Adrenal gland (tissue), 12 donors: ENCODE measurements around the gene SLC22A3. TPM values are rescaled to one million over a fixed set of nuclear protein-coding genes. Genes with fewer than 3 reads are reported as not detected.
"Not testable (repeated sequence)": the region's sequence is repeated elsewhere in the genome, so short reads cannot be mapped to it uniquely, and the experiment has no call there.

Experiments
- DNase-seq, 7 donors: peaks; one replicate each; pipeline ENCODE4 v3.0.0-alpha.2; 2019 to 2020
- H3K27ac ChIP-seq, 5 donors: fragments of 200-600 bp; sonication (generic) in 4 of 5; 1 replicate in 3 of 5; 2 replicates in 2 of 5; pipeline versions ENCODE4 v1.5.1 to v1.8.0; 2016 to 2020; ENCODE audit warnings: mild to moderate bottlenecking in 1 of 5
- H3K27me3 ChIP-seq: fragments of 200-600 bp; 2 replicates; pipeline ENCODE4 v1.8.0; 2021
- H3K36me3 ChIP-seq, 2 donors: fragments of 200-600 bp; replicated peaks in 1 of 2; 1 replicate in 1 of 2; 2 replicates in 1 of 2; pipeline versions ENCODE4 v1.5.1 to v1.8.0; 2018 to 2022
- H3K4me1 ChIP-seq, 2 donors: fragments of 200-600 bp; replicated peaks in 1 of 2; 1 replicate in 1 of 2; 2 replicates in 1 of 2; pipeline versions ENCODE4 v1.5.1 to v1.8.0; 2018 to 2021
- H3K4me3 ChIP-seq, 4 donors: fragments of 200-600 bp; sonication (generic) in 3 of 4; one replicate each; pipeline ENCODE4 v1.5.1; 2016 to 2018
- H3K9me3 ChIP-seq, 3 donors: fragments of 200-600 bp; sonication (generic) in 1 of 3; replicated peaks in 1 of 3; 1 replicate in 2 of 3; 2 replicates in 1 of 3; pipeline versions ENCODE4 v1.5.1 to v1.8.0; 2016 to 2021
- POLR2A ChIP-seq, 2 donors: fragments of 450-650 bp; IDR thresholded peaks; one replicate each; pipeline ENCODE4 v1.6.1; 2017; ENCODE audit warnings: antibody characterized with exemption in 2 of 2, mild to moderate bottlenecking in 2 of 2, moderate library complexity in 1 of 2
- WGBS, 4 donors: extraction: QIAGEN DNeasy Blood & Tissue Kit in 2 of 4; methylation state at CpG; one replicate each; pipeline versions ENCODE4 v1.1.5 to v1.1.7; 2013 to 2017; 5-methylcytosine and 5-hydroxymethylcytosine counted together
- intact Hi-C, 2 donors: fragments of 100-400 bp; cut with DNase I; formaldehyde crosslinking; loops; one replicate each; pipeline versions ENCODE4 v1.14.1 to v1.15.0; 2022 to 2023
- polyA plus RNA-seq, 3 donors: library from polyadenylated mRNA; stranded (reverse); fragments of 200-250 nt in 2 of 3; fragments of 350-450 nt in 1 of 3; fragmentation: Illumina TruSeq in 1 of 3; extraction: RNeasy Lipid Tissue Mini Kit (QIAGEN cat#74804) in 1 of 3; gene quantifications; one replicate each; pipeline ENCODE4 v1.2.3, GENCODE V29; 2013 to 2014
- total RNA-seq, 9 donors: library from RNA; depleted of rRNA in 4 of 9; stranded (reverse); fragments of >200 nt in 4 of 9; fragments of 120-200 nt in 1 of 9; fragmentation: NEBNext Ultra II Directional in 1 of 9; extraction: Animal tissue kit (Norgen Biotek cat#: 25700) in 1 of 9; gene quantifications; one replicate each; pipeline versions ENCODE4 v1.1.0 to v1.2.4, GENCODE V29; 2013 to 2023
- TF ChIP-seq, protein P1 (sequence below), 6 experiments: fragments of 450-650 bp in 4 of 6; fragments of 200-600 bp in 2 of 6; sonication (generic) in 1 of 6; IDR thresholded peaks; 1 replicate in 5 of 6; 2 replicates in 1 of 6; pipeline versions ENCODE4 v1.5.1 to v1.8.0; 2016 to 2021; ENCODE audit warnings: antibody characterized with exemption in 6 of 6, mild to moderate bottlenecking in 2 of 6, moderate library complexity in 1 of 6
- donor health status: healthy with polysubstance abuse.
- donor health status: Bipolar disorder and iron deficiency.
- donor health status: DM: yes; HTN: yes; CAD: no.
- donor health status: DM: no; HTN: no; CAD: no.
- donor health status: DM: no; HTN: no; CAD: no.
- donor health status: DM: yes; HTN: yes; CAD: no.

The SLC22A3 gene
- total and polyA plus RNA-seq, 12 donors, result 7.2 to 51.9 (median 31.2) TPM

DNA sequence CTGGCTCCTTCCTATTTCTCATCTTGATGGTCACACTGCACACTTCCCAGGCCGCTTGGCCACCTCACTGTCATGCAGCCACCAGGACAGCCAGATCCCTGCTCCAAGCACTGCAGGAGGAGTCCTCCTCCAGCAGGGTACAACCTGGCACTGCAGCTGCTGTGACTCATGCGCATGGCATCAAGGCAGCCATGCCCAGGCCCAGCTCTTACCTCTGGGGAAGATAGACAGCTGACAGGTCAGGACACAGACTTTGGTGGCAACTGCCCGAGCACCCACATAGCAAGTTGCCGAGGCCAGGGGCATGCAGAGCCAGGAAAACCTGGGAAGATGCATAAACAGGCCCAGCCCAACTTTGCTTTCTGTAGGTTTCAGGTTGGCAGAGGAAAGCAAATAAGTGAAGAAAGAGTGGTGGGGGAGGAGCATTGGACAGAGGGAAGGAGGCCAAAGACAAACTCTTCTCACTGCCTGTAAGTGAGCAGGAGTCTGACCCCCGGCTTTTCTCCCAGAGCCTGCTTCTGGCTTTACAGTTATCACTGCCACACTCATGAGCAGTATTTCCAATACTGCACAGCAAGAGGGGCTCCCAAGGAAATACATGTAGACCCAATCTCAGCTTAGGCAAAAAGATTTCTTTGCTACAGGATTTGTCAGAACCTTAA lies 38.8 kb downstream of the SLC22A3 start:
- H3K27me3 ChIP-seq, result no peaks in the 10 kb centered on the region
- H3K36me3 ChIP-seq, result no peaks in the 10 kb centered on the region
- WGBS, 4 donors, result 51 to 57% (median 55%) methylated on average over 5 of the region's 5 CpGs
- intact Hi-C loops, result no loop called here
- peak in 5 of 7 donors; percentile 31 to 76 (median 69) for DNase-seq
- H3K4me1 ChIP-seq, result peaks cover 22 to 25% of the 10 kb centered on the region in 2 donors
- no peak overlapping the region for H3K4me3 ChIP-seq
- TF ChIP-seq, protein P1, sequence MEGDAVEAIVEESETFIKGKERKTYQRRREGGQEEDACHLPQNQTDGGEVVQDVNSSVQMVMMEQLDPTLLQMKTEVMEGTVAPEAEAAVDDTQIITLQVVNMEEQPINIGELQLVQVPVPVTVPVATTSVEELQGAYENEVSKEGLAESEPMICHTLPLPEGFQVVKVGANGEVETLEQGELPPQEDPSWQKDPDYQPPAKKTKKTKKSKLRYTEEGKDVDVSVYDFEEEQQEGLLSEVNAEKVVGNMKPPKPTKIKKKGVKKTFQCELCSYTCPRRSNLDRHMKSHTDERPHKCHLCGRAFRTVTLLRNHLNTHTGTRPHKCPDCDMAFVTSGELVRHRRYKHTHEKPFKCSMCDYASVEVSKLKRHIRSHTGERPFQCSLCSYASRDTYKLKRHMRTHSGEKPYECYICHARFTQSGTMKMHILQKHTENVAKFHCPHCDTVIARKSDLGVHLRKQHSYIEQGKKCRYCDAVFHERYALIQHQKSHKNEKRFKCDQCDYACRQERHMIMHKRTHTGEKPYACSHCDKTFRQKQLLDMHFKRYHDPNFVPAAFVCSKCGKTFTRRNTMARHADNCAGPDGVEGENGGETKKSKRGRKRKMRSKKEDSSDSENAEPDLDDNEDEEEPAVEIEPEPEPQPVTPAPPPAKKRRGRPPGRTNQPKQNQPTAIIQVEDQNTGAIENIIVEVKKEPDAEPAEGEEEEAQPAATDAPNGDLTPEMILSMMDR (IDR thresholded peaks at IDR 0.05), result peak in 1 of 6 experiments; percentile 7
- TF ChIP-seq POLR2A (IDR thresholded peaks at IDR 0.05), result no peak
- peak overlapping the region in 2 of 5 donors; percentile 46 to 49 for H3K27ac ChIP-seq
- H3K9me3 ChIP-seq, result peaks cover 0 to 7% (median 0%) of the 10 kb centered on the region in 3 donors

DNA sequence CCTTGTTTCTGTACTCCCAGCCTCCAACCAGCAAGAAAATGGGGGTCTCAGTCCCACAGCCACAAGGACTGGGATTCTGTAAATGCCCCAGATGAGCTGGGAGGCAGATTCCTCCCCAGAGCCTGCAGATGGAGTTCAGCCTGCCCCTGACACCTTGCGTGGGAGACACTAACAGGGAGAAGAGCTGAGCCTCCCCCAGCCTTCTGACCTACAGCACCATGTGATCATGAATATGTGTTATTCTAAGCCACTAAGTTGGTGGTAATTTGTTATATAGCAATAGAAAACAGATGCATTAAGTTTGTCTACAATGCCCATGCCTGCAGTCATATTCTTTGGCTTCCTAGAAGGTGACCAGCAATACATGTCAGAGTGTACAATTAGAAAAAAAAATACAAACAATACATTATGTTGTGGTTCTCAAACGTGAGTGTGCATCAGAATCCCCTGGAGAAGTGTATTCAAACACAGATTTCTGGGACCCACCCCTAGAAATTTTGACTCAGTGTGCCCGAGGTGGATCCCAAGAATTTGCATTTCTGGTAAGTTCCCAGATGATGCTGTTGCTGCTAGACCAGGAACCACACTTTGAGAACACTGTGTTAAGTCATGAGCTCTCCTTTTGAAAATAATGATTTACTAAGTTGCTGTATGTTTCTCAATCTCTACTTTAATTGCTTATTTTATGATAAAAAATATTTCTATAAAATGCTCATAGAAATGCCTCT lies 39.9 kb downstream of the SLC22A3 start:
- no peaks in the 10 kb centered on the region for H3K27me3 ChIP-seq
- intact Hi-C loops, result no loop called here

DNA sequence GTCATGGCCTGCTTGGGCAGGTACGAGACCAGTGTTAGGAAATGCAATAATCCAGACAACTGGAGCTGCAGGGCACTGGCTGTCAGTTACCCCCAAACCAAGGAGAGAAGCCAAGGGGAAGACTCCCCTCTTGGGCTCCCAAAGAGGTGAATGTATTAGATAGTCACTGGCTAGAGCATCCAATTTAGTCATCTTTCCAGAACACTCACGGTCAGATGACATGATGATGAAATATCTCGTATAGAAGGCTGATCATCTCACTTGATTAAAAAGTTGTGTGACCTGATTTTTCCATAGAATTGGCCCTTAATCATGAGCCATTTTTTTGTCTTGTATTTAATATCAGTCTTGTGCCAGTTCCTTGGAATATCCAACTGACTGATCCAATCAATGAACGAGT lies 40.7 kb downstream of the SLC22A3 start:
- peaks cover 25% of the 10 kb centered on the region in 2 donors for H3K4me1 ChIP-seq
- intact Hi-C loops, result no loop called here
- no peak overlapping the region for H3K4me3 ChIP-seq
- H3K27ac ChIP-seq, result peak overlapping the region in 2 of 5 donors; percentile 47 to 54
- no peaks in the 10 kb centered on the region for H3K27me3 ChIP-seq
- no peak for DNase-seq
- no peaks in the 10 kb centered on the region for H3K9me3 ChIP-seq
- WGBS, 4 donors, result 62 to 72% (median 64%) methylated on average over 4 of the region's 4 CpGs
- TF ChIP-seq POLR2A (IDR thresholded peaks at IDR 0.05), result no peak
- TF ChIP-seq, protein P1 (IDR thresholded peaks at IDR 0.05), result no peak
- no peaks in the 10 kb centered on the region for H3K36me3 ChIP-seq

More for the DNA sequence above, 39.9 kb downstream of the SLC22A3 start:
- Histone ChIP-seq H3K9me3 (peaks cover 0 to 2% (median 0%) of the 10 kb centered on the region in 3 donors), H3K27ac (peak overlapping the region in 2 of 5 donors; percentile 46 to 49), H3K4me1 (peaks cover 25% of the 10 kb centered on the region in 2 donors), H3K36me3 (no peaks in the 10 kb centered on the region), H3K4me3 (no peak overlapping the region)
- WGBS, 4 donors, result 74 to 88% (median 79%) methylated on average over 3 of the region's 3 CpGs
- DNase-seq, result no peak
- TF ChIP-seq, protein P1 (IDR thresholded peaks at IDR 0.05), result no peak
- TF ChIP-seq POLR2A (IDR thresholded peaks at IDR 0.05), result no peak

DNA sequence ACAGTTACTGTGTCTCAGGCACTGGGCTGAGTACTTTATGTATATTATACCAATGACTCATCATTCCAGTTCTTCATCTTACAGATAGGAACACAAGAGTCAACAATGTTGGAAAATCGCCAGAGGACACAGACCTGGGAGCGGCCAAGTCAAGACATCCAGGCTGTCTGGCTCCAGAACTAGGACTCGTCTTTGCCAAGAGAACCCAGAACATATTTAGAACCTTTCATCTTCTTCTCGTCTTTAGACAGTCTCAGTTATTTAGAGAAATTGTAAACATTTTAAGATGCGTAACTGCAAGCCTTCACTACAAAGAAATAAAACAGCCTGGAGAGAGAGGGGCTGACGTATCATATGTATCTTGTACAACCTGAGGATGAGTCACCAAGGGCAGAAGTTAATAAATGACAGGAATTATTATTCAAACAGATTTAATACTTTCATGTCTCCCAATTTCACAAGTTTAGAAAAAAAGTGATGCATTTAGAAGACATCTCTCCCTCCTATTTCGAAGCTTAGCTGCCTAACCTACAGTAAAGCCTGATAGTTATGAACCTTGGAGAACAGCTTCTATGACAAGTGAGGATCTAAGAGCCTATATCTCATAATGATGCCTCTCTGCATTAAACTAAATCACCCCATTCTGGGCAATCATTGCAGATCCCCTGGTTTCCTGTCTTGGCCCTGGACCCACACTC lies 43.4 kb downstream of the SLC22A3 start:
- intact Hi-C loops, result no loop called here
- Histone ChIP-seq H3K9me3 (no peaks in the 10 kb centered on the region), H3K36me3 (no peaks in the 10 kb centered on the region), H3K27ac (peak overlapping the region in 4 of 5 donors; percentile 29 to 58 (median 52)), H3K27me3 (no peaks in the 10 kb centered on the region), H3K4me1 (peaks cover 17 to 19% of the 10 kb centered on the region in 2 donors), H3K4me3 (no peak overlapping the region)
- WGBS, 4 donors, result 39 to 42% (median 41%) methylated on average over 7 of the region's 7 CpGs
- no peak for TF ChIP-seq POLR2A (IDR thresholded peaks at IDR 0.05)
- TF ChIP-seq, protein P1 (IDR thresholded peaks at IDR 0.05), result no peak
- DNase-seq, result peak; percentile 50 to 70 (median 52)

DNA sequence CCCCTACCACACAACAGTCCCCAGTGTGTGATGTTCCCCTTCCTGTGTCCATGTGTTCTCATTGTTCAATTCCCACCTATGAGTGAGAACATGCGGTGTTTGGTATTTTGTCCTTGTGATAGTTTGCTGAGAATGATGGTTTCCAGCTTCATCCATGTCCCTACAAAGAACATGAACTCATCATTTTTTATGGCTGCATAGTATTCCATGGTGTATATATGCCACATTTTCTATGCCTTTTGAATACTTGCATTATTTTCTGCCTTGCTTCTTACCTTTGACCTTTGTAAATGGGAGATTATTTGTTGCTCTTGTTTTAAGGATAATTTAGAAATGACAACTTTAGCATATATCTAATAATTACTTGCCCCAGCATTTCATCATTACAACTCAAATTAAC lies 45.3 kb downstream of the SLC22A3 start:
- H3K36me3 ChIP-seq, intact Hi-C loops, DNase-seq, H3K27ac ChIP-seq, H3K27me3 ChIP-seq, H3K4me1 ChIP-seq, H3K4me3 ChIP-seq, H3K9me3 ChIP-seq: not testable (repeated sequence)
- WGBS, 4 donors, result 97 to 100% (median 100%) methylated on average over 1 of the region's 1 CpG
